ENCODE data around the gene ATXN3.

Gene ATXN3

DNA sequence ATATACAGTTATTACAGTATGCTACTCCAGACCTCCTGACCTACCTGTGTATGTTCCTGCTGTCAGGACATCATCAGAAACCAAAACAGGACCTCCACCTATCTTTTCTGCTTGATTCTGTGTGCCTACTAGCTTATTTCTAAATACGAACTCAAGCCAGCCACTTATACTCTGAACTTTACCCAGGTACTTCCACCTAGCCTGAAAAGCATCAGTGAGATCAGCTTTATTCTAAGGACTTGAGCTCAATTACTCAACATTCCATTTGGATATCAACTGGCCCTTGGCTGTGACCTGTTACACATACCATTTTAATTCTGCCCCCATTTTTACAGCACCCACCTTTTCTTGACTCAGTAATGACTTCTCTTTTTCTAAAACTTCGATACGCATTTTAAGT is 95.7 kb downstream of the ATXN3 start:
- DNase-seq (ENCODE audit: low read depth in 2 of 3, low spot score in 1 of 3): no peak

GRCh38 chr14:92009604-92010003 is 96.8 kb downstream of the ATXN3 start:
- DNase-seq (ENCODE audit: low read depth in 2 of 3, low spot score in 1 of 3): no peak

All from stimulated activated CD4-positive, alpha-beta T cell treated with anti-CD3 and anti-CD28 coated beads, Interleukin-12 subunit alpha, Interleukin-12 subunit beta, amount 100 ng/mL, for 48 hours (primary cell).